B cell (primary cell): Measurements from ENCODE around the gene CLEC4E. TPM values are rescaled to one million over a fixed set of nuclear protein-coding genes. Genes with fewer than 3 reads are reported as not detected.

Source experiments
- ATAC-seq: fragments of 200-7000 bp; cut with Tn5 transposase; one replicate; pipeline ENCODE4 v1.10.0; 2021; ENCODE audit warnings: low read depth, mild to moderate bottlenecking, moderate number of reproducible peaks, moderate library complexity
- CTCF ChIA-PET: fragments of 350-600 bp; sonication (Branson Sonifier 250); formaldehyde crosslinking; loops from one replicate; lab custom pipeline; 2021; ENCODE audit warnings: antibody characterized with exemption, inconsistent platforms; lab: Charles Lee
- POLR2A ChIA-PET: fragments of 350-600 bp; sonication (Branson Sonifier 250); formaldehyde crosslinking; loops from one replicate; lab custom pipeline; 2021; ENCODE audit warnings: antibody characterized with exemption; lab: Charles Lee
- DNase-seq: peaks from one replicate; pipeline ENCODE4 v3.0.0; 2013
- H2AFZ ChIP-seq: 2 replicates; pipeline ENCODE4 v1.6.1; 2012; ENCODE audit warnings: mild to moderate bottlenecking, low read depth, low read length; ENCODE audit not compliant: insufficient read depth, poor library complexity, severe bottlenecking
- H3K27ac ChIP-seq, 2 donors: 1 replicate in 1 of 2; 2 replicates in 1 of 2; pipeline ENCODE4 v1.5.1; 2012 to 2013; ENCODE audit warnings: low read length in 2 of 2, mild to moderate bottlenecking in 2 of 2, moderate library complexity in 1 of 2
- H3K27me3 ChIP-seq, 4 experiments: fragments of 200-600 bp in 1 of 4; sonication (generic) in 1 of 4; replicated peaks in 1 of 4; 1 replicate in 2 of 4; 2 replicates in 2 of 4; pipeline versions ENCODE4 v1.6.1 to v1.7.0; 2013 to 2016; ENCODE audit warnings: low read length in 3 of 4, mild to moderate bottlenecking in 2 of 4, mixed read lengths in 1 of 4, moderate library complexity in 1 of 4; ENCODE audit not compliant: insufficient read depth in 4 of 4, control insufficient read depth in 3 of 4; ENCODE audit errors: control extremely low read depth in 1 of 4
- H3K36me3 ChIP-seq, 2 experiments: replicated peaks in 1 of 2; 1 replicate in 1 of 2; 2 replicates in 1 of 2; pipeline versions ENCODE4 v1.6.1 to v1.7.1; 2013; ENCODE audit warnings: low read length in 1 of 2; ENCODE audit not compliant: insufficient read depth in 2 of 2, control insufficient read depth in 1 of 2; ENCODE audit errors: control extremely low read depth in 1 of 2, extremely low read depth in 1 of 2
- H3K4me1 ChIP-seq, 2 donors: fragments of 200-600 bp in 1 of 2; sonication (generic) in 1 of 2; 1 replicate in 1 of 2; 2 replicates in 1 of 2; pipeline versions ENCODE4 v1.5.1 to v1.6.1; 2013 to 2017; ENCODE audit warnings: low read length in 2 of 2; ENCODE audit not compliant: control insufficient read depth in 2 of 2, insufficient read depth in 2 of 2
- H3K4me2 ChIP-seq: replicated peaks from 2 replicates; pipeline ENCODE3; 2012; ENCODE audit warnings: mild to moderate bottlenecking, low read depth, low read length; ENCODE audit not compliant: poor library complexity, severe bottlenecking
- H3K4me3 ChIP-seq, 5 experiments: fragments of 200-600 bp in 1 of 5; sonication (generic) in 1 of 5; 1 replicate in 3 of 5; 2 replicates in 2 of 5; pipeline versions ENCODE4 v1.5.1 to v1.7.0; 2011 to 2016; ENCODE audit warnings: low read length in 4 of 5, mild to moderate bottlenecking in 4 of 5, low read depth in 2 of 5, control low read depth in 1 of 5, moderate library complexity in 1 of 5; ENCODE audit not compliant: insufficient read depth in 1 of 5; ENCODE audit errors: control extremely low read depth in 1 of 5, extremely low read depth in 1 of 5
- H3K79me2 ChIP-seq: fragments of 200-600 bp; sonication (generic); one replicate; pipeline ENCODE4 v1.6.0; 2016; ENCODE audit warnings: low read length; ENCODE audit not compliant: control insufficient read depth, insufficient read depth
- H3K9ac ChIP-seq: fragments of 200-600 bp; sonication (generic); 2 replicates; pipeline ENCODE4 v1.6.1; 2017; ENCODE audit warnings: mild to moderate bottlenecking, low read length, moderate library complexity
- H3K9me3 ChIP-seq, 3 donors: one replicate each; pipeline versions ENCODE4 v1.6.1 to v1.7.1; 2013; ENCODE audit warnings: low read length in 2 of 3; ENCODE audit not compliant: control insufficient read depth in 2 of 3, insufficient read depth in 1 of 3; ENCODE audit errors: control extremely low read depth in 1 of 3
- H4K20me1 ChIP-seq: 2 replicates; pipeline ENCODE4 v1.6.0; 2012; ENCODE audit warnings: mild to moderate bottlenecking, low read length; ENCODE audit not compliant: insufficient read depth, control insufficient read depth, poor library complexity, severe bottlenecking
- H3K27ac Mint-ChIP-seq: one replicate; pipeline ENCODE4 v1.8.0; 2021; ENCODE audit warnings: mixed read lengths
- H3K27me3 Mint-ChIP-seq: one replicate; pipeline ENCODE4 v1.8.0; 2021; ENCODE audit warnings: mixed read lengths
- H3K4me1 Mint-ChIP-seq: one replicate; pipeline ENCODE4 v1.8.0; 2021; ENCODE audit warnings: mixed read lengths
- H3K4me3 Mint-ChIP-seq: one replicate; pipeline ENCODE4 v1.8.0; 2021; ENCODE audit warnings: mixed read lengths
- H3K9me3 Mint-ChIP-seq: one replicate; pipeline ENCODE4 v1.8.0; 2022; ENCODE audit warnings: mixed read lengths; ENCODE audit not compliant: insufficient read depth
- CTCF ChIP-seq: fragments of 200-600 bp; IDR thresholded peaks from one replicate; pipeline ENCODE4 v1.8.0; 2022; ENCODE audit warnings: antibody characterized with exemption, mild to moderate bottlenecking
- EZH2 ChIP-seq: IDR thresholded peaks from 2 replicates; pipeline ENCODE4 v1.6.1; 2012; ENCODE audit warnings: borderline replicate concordance, low read depth, mild to moderate bottlenecking, moderate library complexity, low read length; ENCODE audit not compliant: insufficient read depth, poor library complexity, severe bottlenecking
- WGBS: methylation state at CpG from one replicate; pipeline ENCODE4 v1.1.5; 2013; ENCODE audit warnings: missing lambda C conversion rate; ENCODE audit not compliant: insufficient coverage; 5-methylcytosine and 5-hydroxymethylcytosine counted together
- intact Hi-C: fragments of 100-400 bp; cut with micrococcal nuclease; formaldehyde crosslinking; loops from one replicate; pipeline ENCODE4 v1.10.0; 2022
- polyA plus RNA-seq: library from polyadenylated mRNA; depleted of rRNA; stranded (reverse); fragments of >200 nt; gene quantifications from 2 replicates; pipeline ENCODE4 v1.2.3, GENCODE V29; 2012
- total RNA-seq, 2 donors: library from RNA; stranded (reverse); fragments of 120-200 nt in 1 of 2; gene quantifications; 1 replicate in 1 of 2; 2 replicates in 1 of 2; pipeline versions ENCODE4 v1.2.3 to v1.2.4, GENCODE V29; 2013 to 2022

The CLEC4E gene
- total and polyA plus RNA-seq, 2 donors (not counting 1 experiment from before 2014, with no cell fraction given): 0.06 TPM; not detected in 1

DNA sequence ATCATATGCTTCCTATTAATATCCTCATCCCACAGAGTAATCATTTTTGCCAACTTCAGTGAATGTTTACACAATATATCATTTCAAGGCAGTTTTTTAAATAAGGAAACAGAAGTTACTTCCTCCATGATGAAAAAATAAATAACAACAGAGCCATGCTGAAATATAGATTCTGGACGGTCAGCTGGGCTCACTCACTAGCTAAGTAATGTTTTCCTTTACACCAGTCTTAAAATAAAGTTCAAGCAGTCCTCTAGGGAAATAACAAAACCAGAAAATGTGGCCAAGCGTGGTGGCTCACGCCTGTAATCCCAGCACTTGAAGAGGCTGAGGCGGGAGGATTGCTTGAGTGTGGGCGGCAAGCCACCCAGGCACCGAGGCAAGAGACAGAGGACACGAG, 43.3 kb upstream of the CLEC4E start:
- H4K20me1 ChIP-seq: no peaks in the 10 kb centered on the region
- no peak overlapping the region for H3K4me3 Mint-ChIP-seq
- intact Hi-C loops: no loop called here
- peaks cover 5 to 8% of the 10 kb centered on the region in 2 donors for H3K4me1 ChIP-seq
- POLR2A ChIA-PET: no interaction called here
- no peak overlapping the region for H3K27ac ChIP-seq
- H3K4me1 Mint-ChIP-seq: peaks cover 15% of the 10 kb centered on the region
- H3K4me2 ChIP-seq: no peak overlapping the region
- no peak for TF ChIP-seq CTCF
- TF ChIP-seq EZH2: no peak
- H2AFZ ChIP-seq: no peak overlapping the region
- no peaks in the 10 kb centered on the region for H3K9me3 ChIP-seq
- DNase-seq: no peak
- H3K79me2 ChIP-seq: no peaks in the 10 kb centered on the region
- H3K27me3 ChIP-seq: no peaks in the 10 kb centered on the region
- H3K36me3 ChIP-seq: no peaks in the 10 kb centered on the region
- H3K9ac ChIP-seq: no peak overlapping the region
- CTCF ChIA-PET: interaction anchor here (0.7 kb wide), 1 partner anchor 61 kb away, joined by 3 read pairs; no protein-coding TSS in a partner anchor
- 4% methylated on average over 3 of the region's 7 CpGs for WGBS
- no peaks in the 10 kb centered on the region for H3K9me3 Mint-ChIP-seq
- no peak for ATAC-seq
- H3K4me3 ChIP-seq: no peak overlapping the region
- peaks cover 13% of the 10 kb centered on the region for H3K27me3 Mint-ChIP-seq
- no peak overlapping the region for H3K27ac Mint-ChIP-seq

- no peak overlapping the region for H3K9ac ChIP-seq
- 72% methylated on average over 5 of the region's 9 CpGs for WGBS
- no peaks in the 10 kb centered on the region for H3K27me3 ChIP-seq
- TF ChIP-seq EZH2: no peak
- no peak for TF ChIP-seq CTCF
- intact Hi-C loops: no loop called here
- Mint-ChIP-seq H3K9me3 (no peaks in the 10 kb centered on the region), H3K4me1 (peaks cover 20% of the 10 kb centered on the region), H3K27me3 (peaks cover 12% of the 10 kb centered on the region), H3K27ac (no peak overlapping the region), H3K4me3 (no peak overlapping the region)
- H2AFZ ChIP-seq: no peak overlapping the region
- no peak for ATAC-seq
- H3K9me3 ChIP-seq: no peaks in the 10 kb centered on the region
- H3K27ac ChIP-seq: no peak overlapping the region
- H3K79me2 ChIP-seq: no peaks in the 10 kb centered on the region
- ChIA-PET CTCF (no interaction called here), POLR2A (no interaction called here)
- no peak for DNase-seq
- H3K4me2 ChIP-seq: no peak overlapping the region
- peaks cover 5 to 8% of the 10 kb centered on the region in 2 donors for H3K4me1 ChIP-seq
- H3K36me3 ChIP-seq: no peaks in the 10 kb centered on the region
- H4K20me1 ChIP-seq: no peaks in the 10 kb centered on the region
- H3K4me3 ChIP-seq: no peak overlapping the region
Measured at GRCh38 chr12:8581098-8581784, 40.5 kb upstream of the CLEC4E start.
